Vagina (tissue), 2 donors: ENCODE data around the gene ARHGAP31. TPM values are rescaled to one million over a fixed set of nuclear protein-coding genes. Genes with fewer than 3 reads are reported as not detected.

Experiments
- DNase-seq, 2 donors: peaks; one replicate each; pipeline ENCODE4 v3.0.0-alpha.2; 2017; ENCODE audit errors: extremely low spot score in 2 of 2
- H3K27ac ChIP-seq: fragments of 200-600 bp; sonication (generic); one replicate; pipeline ENCODE4 v1.5.1; 2019
- H3K27me3 ChIP-seq: fragments of 200-600 bp; sonication (generic); one replicate; pipeline ENCODE4 v1.5.1; 2019
- H3K36me3 ChIP-seq, 2 donors: fragments of 200-600 bp; sonication (generic); one replicate each; pipeline ENCODE4 v1.5.1; 2017 to 2019
- H3K4me1 ChIP-seq: fragments of 200-600 bp; sonication (generic); one replicate; pipeline ENCODE4 v1.5.1; 2019
- H3K4me3 ChIP-seq, 2 donors: fragments of 200-600 bp; sonication (generic); 1 replicate in 1 of 2; 2 replicates in 1 of 2; pipeline ENCODE4 v1.5.1; 2016 to 2019
- H3K9me3 ChIP-seq: fragments of 200-600 bp; sonication (generic); one replicate; pipeline ENCODE4 v1.5.1; 2019
- CTCF ChIP-seq, 3 experiments: fragments of 450-650 bp in 2 of 3; fragments of 200-600 bp in 1 of 3; sonication (generic) in 1 of 3; IDR thresholded peaks; one replicate each; pipeline ENCODE4 v1.5.1; 2017 to 2019; ENCODE audit warnings: antibody characterized with exemption in 3 of 3, mild to moderate bottlenecking in 2 of 3, moderate library complexity in 2 of 3
- POLR2A ChIP-seq, 2 donors: fragments of 450-650 bp; IDR thresholded peaks; one replicate each; pipeline ENCODE4 v1.6.1; 2017; ENCODE audit warnings: antibody characterized with exemption in 2 of 2, mild to moderate bottlenecking in 2 of 2, moderate library complexity in 2 of 2
- POLR2AphosphoS5 ChIP-seq, 2 donors: sonication (generic); formaldehyde crosslinking; IDR thresholded peaks; one replicate each; pipeline ENCODE4 v1.9.0; 2017; ENCODE audit warnings: antibody characterized with exemption in 2 of 2, mild to moderate bottlenecking in 2 of 2, low read depth in 1 of 2; ENCODE audit not compliant: insufficient read depth in 1 of 2
- intact Hi-C: fragments of 100-400 bp; cut with DNase I; formaldehyde crosslinking; loops from one replicate; pipeline ENCODE4 v1.15.1; 2023
- total RNA-seq: library from RNA; depleted of rRNA; stranded (reverse); fragments of >200 nt; gene quantifications from one replicate; pipeline ENCODE4 v1.2.3, GENCODE V29; 2016

The ARHGAP31 gene
- total RNA-seq, 1 donor from 2014 or later: 13.0 TPM

GRCh38 chr3:119323723-119324085 is 29.5 kb downstream of the ARHGAP31 start:
- no peak for DNase-seq
- no peaks in the 10 kb centered on the region for H3K9me3 ChIP-seq
- H3K4me3 ChIP-seq: peak overlapping the region; percentile 70 to 77
- H3K36me3 ChIP-seq: no peaks in the 10 kb centered on the region
- peak overlapping the region; percentile 94 for H3K27ac ChIP-seq
- intact Hi-C loops: no loop called here
- TF ChIP-seq POLR2AphosphoS5 (IDR thresholded peaks at IDR 0.05; ENCODE audit: insufficient read depth in 1 of 2, low read depth in 1 of 2) (no peak), CTCF (IDR thresholded peaks at IDR 0.05) (no peak), POLR2A (IDR thresholded peaks at IDR 0.05) (no peak)
- H3K4me1 ChIP-seq: peaks cover 20% of the 10 kb centered on the region
- H3K27me3 ChIP-seq: no peaks in the 10 kb centered on the region

GRCh38 chr3:119324899-119325298 is 30.7 kb downstream of the ARHGAP31 start:
- H3K9me3 ChIP-seq: no peaks in the 10 kb centered on the region
- no peak overlapping the region for H3K27ac ChIP-seq
- DNase-seq: no peak
- no peak overlapping the region for H3K4me3 ChIP-seq
- H3K4me1 ChIP-seq: peaks cover 20% of the 10 kb centered on the region
- intact Hi-C loops: no loop called here
- TF ChIP-seq POLR2AphosphoS5 (IDR thresholded peaks at IDR 0.05; ENCODE audit: insufficient read depth in 1 of 2, low read depth in 1 of 2) (no peak), POLR2A (IDR thresholded peaks at IDR 0.05) (no peak), CTCF (IDR thresholded peaks at IDR 0.05) (no peak)
- no peaks in the 10 kb centered on the region for H3K27me3 ChIP-seq
- no peaks in the 10 kb centered on the region for H3K36me3 ChIP-seq

DNA sequence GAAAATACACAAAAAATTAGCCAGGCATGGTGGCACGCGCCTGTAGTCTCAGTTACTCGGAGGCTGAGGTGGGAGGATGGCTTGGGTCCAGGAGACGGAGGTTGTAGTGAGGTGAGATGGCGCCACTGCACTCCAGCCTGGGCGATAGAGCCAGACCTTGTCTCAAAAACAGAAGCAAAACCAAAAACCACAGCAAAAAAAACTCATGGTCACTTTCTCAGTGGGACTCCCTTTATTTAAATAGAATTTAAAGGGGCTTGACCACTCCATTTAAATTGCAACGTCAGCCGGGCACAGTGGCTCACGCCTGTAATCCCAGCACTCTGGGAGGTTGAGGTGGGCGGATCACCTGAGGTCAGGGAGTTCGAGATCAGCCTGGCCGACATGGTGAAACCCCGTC is 32.8 kb downstream of the ARHGAP31 start:
- H3K27ac ChIP-seq: no peak overlapping the region
- H3K4me3 ChIP-seq: no peak overlapping the region
- intact Hi-C loops: no loop called here
- no peaks in the 10 kb centered on the region for H3K36me3 ChIP-seq
- no peak for TF ChIP-seq POLR2AphosphoS5 (IDR thresholded peaks at IDR 0.05; ENCODE audit: insufficient read depth in 1 of 2, low read depth in 1 of 2)
- H3K9me3 ChIP-seq: no peaks in the 10 kb centered on the region
- no peaks in the 10 kb centered on the region for H3K27me3 ChIP-seq
- DNase-seq: no peak
- peaks cover 16% of the 10 kb centered on the region for H3K4me1 ChIP-seq

- Histone ChIP-seq H3K36me3 (no peaks in the 10 kb centered on the region), H3K4me1 (no peaks in the 10 kb centered on the region), H3K4me3 (no peak overlapping the region), H3K27ac (no peak overlapping the region), H3K27me3 (no peaks in the 10 kb centered on the region), H3K9me3 (no peaks in the 10 kb centered on the region)
- no peak for DNase-seq
- intact Hi-C loops: no loop called here
- TF ChIP-seq CTCF (IDR thresholded peaks at IDR 0.05): no peak
- TF ChIP-seq POLR2A (IDR thresholded peaks at IDR 0.05): no peak
- no peak for TF ChIP-seq POLR2AphosphoS5 (IDR thresholded peaks at IDR 0.05; ENCODE audit: insufficient read depth in 1 of 2, low read depth in 1 of 2)
These were observed 35.4 kb downstream of the ARHGAP31 start for GRCh38 chr3:119329551-119329950.

GRCh38 chr3:119330181-119330580 is 36.0 kb downstream of the ARHGAP31 start:
- no peaks in the 10 kb centered on the region for H3K36me3 ChIP-seq
- TF ChIP-seq POLR2AphosphoS5 (IDR thresholded peaks at IDR 0.05; ENCODE audit: insufficient read depth in 1 of 2, low read depth in 1 of 2): no peak
- no peak for TF ChIP-seq CTCF (IDR thresholded peaks at IDR 0.05)
- TF ChIP-seq POLR2A (IDR thresholded peaks at IDR 0.05): no peak
- no peak overlapping the region for H3K4me3 ChIP-seq
- no peak overlapping the region for H3K27ac ChIP-seq
- H3K27me3 ChIP-seq: no peaks in the 10 kb centered on the region
- intact Hi-C loops: no loop called here
- H3K9me3 ChIP-seq: no peaks in the 10 kb centered on the region
- no peak for DNase-seq
- no peaks in the 10 kb centered on the region for H3K4me1 ChIP-seq

GRCh38 chr3:119330858-119331257 is 36.7 kb downstream of the ARHGAP31 start:
- intact Hi-C loops: no loop called here
- Histone ChIP-seq H3K27me3 (no peaks in the 10 kb centered on the region), H3K27ac (no peak overlapping the region), H3K9me3 (no peaks in the 10 kb centered on the region), H3K36me3 (no peaks in the 10 kb centered on the region), H3K4me1 (no peaks in the 10 kb centered on the region), H3K4me3 (no peak overlapping the region)
- DNase-seq: no peak
- TF ChIP-seq CTCF (IDR thresholded peaks at IDR 0.05) (no peak), POLR2A (IDR thresholded peaks at IDR 0.05) (no peak), POLR2AphosphoS5 (IDR thresholded peaks at IDR 0.05; ENCODE audit: insufficient read depth in 1 of 2, low read depth in 1 of 2) (no peak)
